C4-2B (cell line): Measurements from ENCODE around the gene MAB21L2.

Source experiments
- CTCF ChIP-seq: fragments of 450-650 bp; conservative IDR thresholded peaks from 2 replicates; pipeline ENCODE4 v1.5.1; 2017; ENCODE audit warnings: mild to moderate bottlenecking
- ZFX ChIP-seq: fragments of 450-650 bp; IDR thresholded peaks from 2 replicates; pipeline ENCODE4 v1.6.1; 2017

- TF ChIP-seq CTCF (no peak), ZFX (no peak)
Measured at GRCh38 chr4:150562751-150563150, 19.2 kb upstream of the MAB21L2 start.
